Thymus (tissue), 11 donors: ENCODE results near the gene MYO18A. TPM values are rescaled to one million over a fixed set of nuclear protein-coding genes. Genes with fewer than 3 reads are reported as not detected.
A peak's percentile ranks its signal among the peaks of the same experiment; 100 is the strongest.

ENCODE experiments used
- DNase-seq, 9 donors: peaks; one replicate each; pipeline ENCODE4 v3.0.0-alpha.2; 2013; ENCODE audit warnings: low spot score in 9 of 9, low read depth in 6 of 9, missing footprints in 1 of 9
- H3K27ac ChIP-seq, 2 donors: one replicate each; pipeline ENCODE4 v1.5.1; 2013; ENCODE audit warnings: control low read depth in 1 of 2, low read depth in 1 of 2, low read length in 1 of 2, mild to moderate bottlenecking in 1 of 2, moderate library complexity in 1 of 2
- H3K27me3 ChIP-seq, 2 donors: one replicate each; pipeline ENCODE4 v1.5.1; 2013; ENCODE audit warnings: low read length in 1 of 2; ENCODE audit not compliant: control insufficient read depth in 2 of 2, insufficient read depth in 1 of 2
- H3K36me3 ChIP-seq, 2 donors: one replicate each; pipeline ENCODE4 v1.5.1; 2013; ENCODE audit warnings: low read length in 1 of 2, mild to moderate bottlenecking in 1 of 2, moderate library complexity in 1 of 2; ENCODE audit not compliant: control insufficient read depth in 2 of 2, insufficient read depth in 2 of 2
- H3K4me1 ChIP-seq, 2 donors: one replicate each; pipeline ENCODE4 v1.5.1; 2013; ENCODE audit warnings: low read length in 2 of 2; ENCODE audit not compliant: control insufficient read depth in 2 of 2, insufficient read depth in 2 of 2
- H3K4me3 ChIP-seq, 2 donors: one replicate each; pipeline ENCODE4 v1.5.1; 2013; ENCODE audit warnings: low read length in 2 of 2, control low read depth in 1 of 2, mild to moderate bottlenecking in 1 of 2
- H3K9me3 ChIP-seq, 2 donors: one replicate each; pipeline ENCODE4 v1.5.1; 2013; ENCODE audit warnings: low read length in 1 of 2, mild to moderate bottlenecking in 1 of 2; ENCODE audit not compliant: control insufficient read depth in 2 of 2, insufficient read depth in 1 of 2
- WGBS: extraction: QIAGEN DNeasy Blood & Tissue Kit; methylation state at CpG from one replicate; pipeline ENCODE4 v1.1.7; 2013; 5-methylcytosine and 5-hydroxymethylcytosine counted together
- polyA plus RNA-seq: library from polyadenylated mRNA; stranded (reverse); fragments of 200-250 nt; gene quantifications from one replicate; pipeline ENCODE4 v1.2.3, GENCODE V29; 2013
- total RNA-seq: library from RNA; stranded (reverse); fragments of 120-200 nt; gene quantifications from one replicate; pipeline ENCODE4 v1.2.4, GENCODE V29; 2013
- donor health status: healthy.

Gene MYO18A
- total and polyA plus RNA-seq, 2 donors, result 31.1 to 52.8 TPM

- peaks cover 0 to 2% of the 10 kb centered on the region in 2 donors for H3K27me3 ChIP-seq
- DNase-seq, result no peak
- H3K9me3 ChIP-seq, result no peaks in the 10 kb centered on the region
- H3K36me3 ChIP-seq, result peaks cover 5 to 7% of the 10 kb centered on the region in 2 donors
- WGBS, result 95% methylated on average over 10 of the region's 10 CpGs
- H3K4me1 ChIP-seq, result peaks cover 0 to 4% of the 10 kb centered on the region in 2 donors
- no peak overlapping the region for H3K4me3 ChIP-seq
- H3K27ac ChIP-seq, result no peak overlapping the region
These were observed 109.9 kb downstream of the MYO18A start for GRCh38 chr17:29070308-29070707.

- Histone ChIP-seq H3K36me3 (peaks cover 4% of the 10 kb centered on the region in 2 donors), H3K27ac (no peak overlapping the region), H3K4me1 (peaks cover 0 to 4% of the 10 kb centered on the region in 2 donors), H3K4me3 (no peak overlapping the region), H3K27me3 (peaks cover 0 to 2% of the 10 kb centered on the region in 2 donors), H3K9me3 (no peaks in the 10 kb centered on the region)
- DNase-seq, result peak in 2 of 9 donors; percentile 3 to 35
- WGBS, result 77% methylated on average over 19 of the region's 19 CpGs
These were observed 110.6 kb downstream of the MYO18A start for GRCh38 chr17:29069526-29070041.

- no peaks in the 10 kb centered on the region for H3K9me3 ChIP-seq
- peaks cover 0 to 4% of the 10 kb centered on the region in 2 donors for H3K4me1 ChIP-seq
- H3K36me3 ChIP-seq, result no peaks in the 10 kb centered on the region
- DNase-seq, result no peak
- peaks cover 0 to 2% of the 10 kb centered on the region in 2 donors for H3K27me3 ChIP-seq
- WGBS, result 95% methylated on average over 10 of the region's 10 CpGs
- H3K4me3 ChIP-seq, result no peak overlapping the region
- H3K27ac ChIP-seq, result no peak overlapping the region
These were observed 111.4 kb downstream of the MYO18A start for GRCh38 chr17:29068818-29069217.

DNA sequence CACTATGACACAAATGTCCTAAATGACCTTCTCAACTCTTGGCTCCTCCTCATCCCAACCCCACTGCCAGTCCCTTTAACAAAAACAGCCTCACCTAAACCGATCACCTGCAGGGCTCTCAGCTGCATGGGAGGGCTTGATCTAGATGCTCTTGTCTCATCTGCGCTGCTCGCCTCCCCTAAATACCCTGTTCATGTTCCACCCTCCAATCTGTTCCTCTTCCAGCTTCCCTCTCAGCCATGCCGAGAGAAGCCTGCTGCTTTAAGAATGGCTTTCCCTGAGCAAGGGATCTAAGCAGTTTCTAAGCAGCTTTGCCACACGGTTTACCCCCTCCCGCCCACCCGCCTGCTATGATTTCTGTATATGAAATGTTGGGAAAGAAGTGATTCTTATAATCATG, 113.6 kb downstream of the MYO18A start:
- peaks cover 0 to 4% of the 10 kb centered on the region in 2 donors for H3K4me1 ChIP-seq
- no peak overlapping the region for H3K27ac ChIP-seq
- H3K9me3 ChIP-seq, result no peaks in the 10 kb centered on the region
- no peaks in the 10 kb centered on the region for H3K36me3 ChIP-seq
- DNase-seq, result no peak
- peaks cover 0 to 2% of the 10 kb centered on the region in 2 donors for H3K27me3 ChIP-seq
- WGBS, result 95% methylated on average over 7 of the region's 7 CpGs
- H3K4me3 ChIP-seq, result no peak overlapping the region

- Histone ChIP-seq H3K9me3 (no peaks in the 10 kb centered on the region), H3K4me1 (peaks cover 0 to 4% of the 10 kb centered on the region in 2 donors), H3K4me3 (no peak overlapping the region), H3K27me3 (peaks cover 0 to 2% of the 10 kb centered on the region in 2 donors), H3K27ac (no peak overlapping the region), H3K36me3 (no peaks in the 10 kb centered on the region)
- no peak for DNase-seq
- 97% methylated on average over 7 of the region's 7 CpGs for WGBS
These were observed 114.2 kb downstream of the MYO18A start for GRCh38 chr17:29066047-29066446.

- WGBS, result 77% methylated on average over 7 of the region's 7 CpGs
- H3K27me3 ChIP-seq, result no peaks in the 10 kb centered on the region
- DNase-seq, result no peak
- no peaks in the 10 kb centered on the region for H3K36me3 ChIP-seq
- no peak overlapping the region for H3K4me3 ChIP-seq
- no peak overlapping the region for H3K27ac ChIP-seq
- no peaks in the 10 kb centered on the region for H3K4me1 ChIP-seq
- no peaks in the 10 kb centered on the region for H3K9me3 ChIP-seq
These were observed 116.2 kb downstream of the MYO18A start for GRCh38 chr17:29063992-29064391.

DNA sequence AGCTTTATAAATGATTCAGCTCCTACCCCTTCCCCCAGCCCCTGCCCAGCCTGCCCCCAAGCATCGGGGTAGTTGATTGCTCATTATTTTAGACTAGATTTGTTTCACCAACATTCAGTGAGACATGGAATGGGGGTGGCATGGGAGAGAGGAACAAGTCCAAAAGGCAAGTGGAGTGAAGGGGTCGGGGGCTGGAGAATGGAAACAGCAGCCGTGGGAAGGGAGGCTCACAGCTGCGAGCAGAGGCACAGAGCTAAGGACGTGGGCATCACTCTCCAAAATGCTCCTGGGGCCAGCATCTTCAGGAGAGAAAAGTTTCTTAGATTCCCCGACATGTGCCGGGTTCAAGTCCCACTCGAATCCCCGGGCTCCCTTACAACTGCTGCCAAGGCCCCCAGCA, 118.0 kb downstream of the MYO18A start:
- Histone ChIP-seq H3K27ac (no peak overlapping the region), H3K4me1 (no peaks in the 10 kb centered on the region), H3K9me3 (no peaks in the 10 kb centered on the region), H3K4me3 (no peak overlapping the region), H3K36me3 (no peaks in the 10 kb centered on the region), H3K27me3 (no peaks in the 10 kb centered on the region)
- no peak for DNase-seq
- 95% methylated on average over 9 of the region's 9 CpGs for WGBS

DNA sequence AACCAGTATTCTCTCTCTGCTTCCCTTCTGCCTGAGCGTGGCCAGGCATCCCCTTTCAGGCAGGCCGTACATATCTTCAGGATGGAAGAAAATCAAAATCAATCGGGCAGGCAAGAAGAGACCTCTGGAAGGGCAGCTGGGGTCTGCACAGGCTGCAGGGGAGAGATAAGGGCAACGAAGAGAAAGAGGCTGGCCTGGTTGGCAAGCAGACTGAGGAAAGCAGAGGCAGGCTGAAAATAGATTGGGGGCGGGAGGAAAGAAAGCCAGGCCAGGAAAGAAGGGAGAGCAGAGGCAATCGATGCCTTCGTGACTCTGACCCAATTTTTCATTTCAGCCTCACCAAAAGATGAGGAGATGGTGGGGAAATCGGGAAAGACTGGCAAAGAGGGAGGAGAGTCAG, 119.2 kb downstream of the MYO18A start:
- no peaks in the 10 kb centered on the region for H3K9me3 ChIP-seq
- 74% methylated on average over 8 of the region's 8 CpGs for WGBS
- no peaks in the 10 kb centered on the region for H3K27me3 ChIP-seq
- H3K27ac ChIP-seq, result no peak overlapping the region
- no peak for DNase-seq
- H3K36me3 ChIP-seq, result no peaks in the 10 kb centered on the region
- no peaks in the 10 kb centered on the region for H3K4me1 ChIP-seq
- no peak overlapping the region for H3K4me3 ChIP-seq

DNA sequence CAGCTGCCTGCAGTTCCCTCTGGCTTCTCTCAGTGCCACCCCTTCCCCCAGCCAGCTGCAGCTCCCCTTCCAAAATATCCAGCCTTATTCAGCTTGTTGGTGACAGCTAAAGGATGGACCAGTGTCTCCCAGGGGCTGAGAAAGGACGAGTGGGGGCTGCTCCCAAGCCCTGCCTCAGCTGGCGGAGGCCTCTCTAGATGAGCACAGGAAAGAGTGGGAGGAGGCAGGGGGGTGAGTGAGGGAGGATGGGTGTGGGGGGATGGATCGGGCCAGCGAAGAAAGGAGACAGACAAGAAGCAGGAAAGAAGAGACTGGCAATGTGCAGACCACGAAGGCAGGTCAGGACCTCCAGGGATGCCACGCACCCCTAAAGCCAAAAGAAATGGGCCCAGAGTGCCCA, 119.7 kb downstream of the MYO18A start:
- 70% methylated on average over 6 of the region's 6 CpGs for WGBS
- H3K4me1 ChIP-seq, result no peaks in the 10 kb centered on the region
- no peak overlapping the region for H3K4me3 ChIP-seq
- H3K36me3 ChIP-seq, result no peaks in the 10 kb centered on the region
- H3K27ac ChIP-seq, result no peak overlapping the region
- H3K27me3 ChIP-seq, result no peaks in the 10 kb centered on the region
- DNase-seq, result peak in 1 of 9 donors; percentile 6
- H3K9me3 ChIP-seq, result no peaks in the 10 kb centered on the region
